Right kidney (tissue), 1 donor: ENCODE measurements around the gene ZNF275.
"Not testable (repeated sequence)": the region's sequence is repeated elsewhere in the genome, so short reads cannot be mapped to it uniquely, and the experiment has no call there.

ENCODE experiments used
- DNase-seq: peaks from one replicate; pipeline ENCODE4 v3.0.0-alpha.2; 2016

ZNF275 gene

GRCh38 chrX:153317996-153318722 lies 15.8 kb upstream of the ZNF275 start:
- DNase-seq = no peak

GRCh38 chrX:153318811-153319210 lies 15.1 kb upstream of the ZNF275 start:
- DNase-seq = no peak

- no peak for DNase-seq
Observed at GRCh38 chrX:153319295-153320046, 14.5 kb upstream of the ZNF275 start.

GRCh38 chrX:153320047-153320443 lies 13.9 kb upstream of the ZNF275 start:
- DNase-seq = not testable (repeated sequence)

- DNase-seq = no peak
Observed at GRCh38 chrX:153320555-153321184, 13.3 kb upstream of the ZNF275 start.

- no peak for DNase-seq
Observed at GRCh38 chrX:153321381-153322124, 12.4 kb upstream of the ZNF275 start, which contains the start of gene PNMA6F. Gene PNMA6F, minus strand, starts transcription at chrX:153321767. Its CDS starts 1,093 bp downstream, at chrX:153320674.

- DNase-seq = no peak
Observed at GRCh38 chrX:153327561-153327960, 6.4 kb upstream of the ZNF275 start.

- DNase-seq = no peak
Observed at GRCh38 chrX:153333266-153333665, 687 bp upstream of the ZNF275 start.

- no peak for DNase-seq
Observed at GRCh38 chrX:153334654-153335295, 822 bp downstream of the ZNF275 start.

- no peak for DNase-seq
Observed at GRCh38 chrX:153336121-153336894, 2.4 kb downstream of the ZNF275 start.

- DNase-seq = no peak
Observed at GRCh38 chrX:153336988-153337387, 3.0 kb downstream of the ZNF275 start.

GRCh38 chrX:153338836-153339235 lies 4.9 kb downstream of the ZNF275 start:
- no peak for DNase-seq

- DNase-seq = no peak
Observed at GRCh38 chrX:153339662-153340061, 5.7 kb downstream of the ZNF275 start.

GRCh38 chrX:153340111-153340510 lies 6.2 kb downstream of the ZNF275 start:
- no peak for DNase-seq

GRCh38 chrX:153342762-153343558 lies 9.0 kb downstream of the ZNF275 start:
- no peak for DNase-seq

GRCh38 chrX:153343674-153344073 lies 9.7 kb downstream of the ZNF275 start:
- no peak for DNase-seq

- DNase-seq = no peak
Observed at GRCh38 chrX:153347530-153347929, 13.6 kb downstream of the ZNF275 start.

GRCh38 chrX:153348421-153348820 lies 14.5 kb downstream of the ZNF275 start:
- DNase-seq = no peak

- DNase-seq = no peak
Observed at GRCh38 chrX:153349952-153350351, 16.0 kb downstream of the ZNF275 start.

- no peak for DNase-seq
Observed at GRCh38 chrX:153351981-153352380, 18.0 kb downstream of the ZNF275 start.
